Left ventricle myocardium inferior (tissue), 1 donor: ENCODE results near the gene KPNA1. TPM values are rescaled to one million over a fixed set of nuclear protein-coding genes. Genes with fewer than 3 reads are reported as not detected.
"Not testable (repeated sequence)": the region's sequence is repeated elsewhere in the genome, so short reads cannot be mapped to it uniquely, and the experiment has no call there.

Source experiments
- DNase-seq: peaks from one replicate; pipeline ENCODE4 v3.0.0-alpha.2; 2020
- H3K27ac ChIP-seq: fragments of 200-600 bp; replicated peaks from 2 replicates; pipeline ENCODE4 v1.8.0; 2021
- H3K27me3 ChIP-seq: fragments of 200-600 bp; 2 replicates; pipeline ENCODE4 v1.8.0; 2021; ENCODE audit warnings: low read depth
- H3K36me3 ChIP-seq: fragments of 200-600 bp; 2 replicates; pipeline ENCODE4 v1.8.0; 2021
- H3K4me1 ChIP-seq: fragments of 200-600 bp; 2 replicates; pipeline ENCODE4 v1.8.0; 2021
- H3K4me3 ChIP-seq: fragments of 200-600 bp; 2 replicates; pipeline ENCODE4 v1.8.0; 2021; ENCODE audit warnings: mild to moderate bottlenecking, moderate library complexity
- H3K9me3 ChIP-seq: fragments of 200-600 bp; replicated peaks from 2 replicates; pipeline ENCODE4 v1.8.0; 2021
- intact Hi-C: fragments of 100-400 bp; cut with micrococcal nuclease; formaldehyde crosslinking; loops from one replicate; pipeline ENCODE4 v1.11.0; 2022
- total RNA-seq: library from RNA; stranded (reverse); fragmentation: NEBNext Ultra II Directional; extraction: Animal tissue kit (Norgen Biotek cat#: 25700); gene quantifications from one replicate; pipeline ENCODE4 v1.2.1, GENCODE V29; 2021
- TF ChIP-seq, protein P1 (sequence below): fragments of 200-600 bp; IDR thresholded peaks from 2 replicates; pipeline ENCODE4 v1.8.0; 2021; ENCODE audit warnings: antibody characterized with exemption, mild to moderate bottlenecking, borderline replicate concordance
- donor health status: DM: no; HTN: yes; CAD: no; lungs with severe emphysema.

The KPNA1 gene
- total RNA-seq, 1 donor from 2014 or later: 64.9 TPM

DNA sequence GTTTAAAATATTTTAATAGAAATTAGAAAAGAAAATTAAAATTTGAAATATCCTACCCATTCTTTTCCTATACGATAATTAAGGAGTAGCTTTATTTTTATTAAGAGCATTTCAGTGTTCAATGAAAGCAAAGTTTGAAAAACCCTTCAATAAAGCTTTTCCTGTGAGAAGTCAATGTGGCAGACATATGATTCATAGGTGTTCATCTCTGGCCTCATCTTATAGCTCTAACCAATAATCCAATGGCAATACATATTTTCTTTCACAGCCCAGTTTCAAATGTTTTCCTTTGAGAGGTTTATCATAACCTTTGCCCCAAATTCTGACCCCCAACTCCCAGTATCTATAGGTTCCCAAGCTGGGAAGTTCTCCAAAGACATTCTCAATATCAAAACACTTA lies 8.3 kb downstream of the KPNA1 start:
- intact Hi-C loops: loop anchor here (10.0 kb wide), 1 partner anchor 112 kb away; no protein-coding TSS in a partner anchor
- no peaks in the 10 kb centered on the region for H3K27me3 ChIP-seq
- no peak overlapping the region for H3K4me3 ChIP-seq
- peaks cover 73% of the 10 kb centered on the region for H3K4me1 ChIP-seq
- no peak for DNase-seq
- TF ChIP-seq, protein P1, sequence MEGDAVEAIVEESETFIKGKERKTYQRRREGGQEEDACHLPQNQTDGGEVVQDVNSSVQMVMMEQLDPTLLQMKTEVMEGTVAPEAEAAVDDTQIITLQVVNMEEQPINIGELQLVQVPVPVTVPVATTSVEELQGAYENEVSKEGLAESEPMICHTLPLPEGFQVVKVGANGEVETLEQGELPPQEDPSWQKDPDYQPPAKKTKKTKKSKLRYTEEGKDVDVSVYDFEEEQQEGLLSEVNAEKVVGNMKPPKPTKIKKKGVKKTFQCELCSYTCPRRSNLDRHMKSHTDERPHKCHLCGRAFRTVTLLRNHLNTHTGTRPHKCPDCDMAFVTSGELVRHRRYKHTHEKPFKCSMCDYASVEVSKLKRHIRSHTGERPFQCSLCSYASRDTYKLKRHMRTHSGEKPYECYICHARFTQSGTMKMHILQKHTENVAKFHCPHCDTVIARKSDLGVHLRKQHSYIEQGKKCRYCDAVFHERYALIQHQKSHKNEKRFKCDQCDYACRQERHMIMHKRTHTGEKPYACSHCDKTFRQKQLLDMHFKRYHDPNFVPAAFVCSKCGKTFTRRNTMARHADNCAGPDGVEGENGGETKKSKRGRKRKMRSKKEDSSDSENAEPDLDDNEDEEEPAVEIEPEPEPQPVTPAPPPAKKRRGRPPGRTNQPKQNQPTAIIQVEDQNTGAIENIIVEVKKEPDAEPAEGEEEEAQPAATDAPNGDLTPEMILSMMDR: no peak
- no peak overlapping the region for H3K27ac ChIP-seq
- H3K9me3 ChIP-seq: peaks cover 8% of the 10 kb centered on the region
- no peaks in the 10 kb centered on the region for H3K36me3 ChIP-seq

DNA sequence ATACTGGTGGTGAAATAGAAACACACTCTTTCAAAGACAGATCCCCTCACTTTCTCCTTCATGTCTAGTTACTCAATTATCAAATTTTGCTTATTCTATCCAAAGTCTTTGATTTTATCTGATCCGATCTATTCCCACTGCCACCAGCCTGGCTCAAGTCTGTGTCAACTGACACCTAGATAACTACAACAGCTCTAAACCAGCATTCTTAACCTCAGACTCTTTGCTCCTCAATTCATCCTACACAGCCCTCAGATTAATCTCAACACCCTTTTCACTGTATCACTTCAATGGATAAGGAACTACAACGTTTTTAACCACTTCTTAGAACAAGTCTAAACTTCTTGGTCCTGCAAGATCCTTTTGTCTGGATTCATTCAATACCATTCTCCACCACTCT lies 9.1 kb downstream of the KPNA1 start:
- intact Hi-C loops: loop anchor here (10.0 kb wide), 1 partner anchor 111 kb away; no protein-coding TSS in a partner anchor
- no peaks in the 10 kb centered on the region for H3K27me3 ChIP-seq
- peaks cover 8% of the 10 kb centered on the region for H3K9me3 ChIP-seq
- DNase-seq: no peak
- TF ChIP-seq, protein P1: no peak
- no peaks in the 10 kb centered on the region for H3K36me3 ChIP-seq
- H3K4me1 ChIP-seq: peaks cover 70% of the 10 kb centered on the region
- no peak overlapping the region for H3K27ac ChIP-seq
- no peak overlapping the region for H3K4me3 ChIP-seq

DNA sequence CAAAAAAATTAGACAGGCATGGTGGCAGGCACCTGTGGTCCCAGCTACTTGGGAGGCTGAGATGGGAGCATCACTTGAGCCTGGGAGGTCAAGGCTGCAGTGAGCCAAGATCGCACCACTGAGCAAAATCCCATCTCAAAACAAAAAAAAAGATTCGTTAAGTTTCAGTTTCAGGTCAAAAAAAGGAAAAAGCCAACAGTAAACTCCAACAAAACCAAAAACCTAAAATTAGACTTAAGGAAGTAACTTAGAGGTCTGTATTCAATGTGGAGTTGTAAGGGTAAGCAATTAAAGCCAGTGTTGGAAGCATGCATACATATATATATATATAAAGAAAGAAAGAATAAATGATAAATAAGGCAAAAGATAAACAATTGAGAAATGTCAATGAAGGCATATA lies 11.8 kb downstream of the KPNA1 start:
- intact Hi-C loops: loop anchor here (10.0 kb wide), 1 partner anchor 108 kb away; no protein-coding TSS in a partner anchor
- no peaks in the 10 kb centered on the region for H3K36me3 ChIP-seq
- H3K9me3 ChIP-seq: no peaks in the 10 kb centered on the region
- TF ChIP-seq, protein P1: no peak
- no peak for DNase-seq
- H3K27me3 ChIP-seq: no peaks in the 10 kb centered on the region
- H3K27ac ChIP-seq: no peak overlapping the region
- H3K4me3 ChIP-seq: no peak overlapping the region
- H3K4me1 ChIP-seq: peaks cover 54% of the 10 kb centered on the region

GRCh38 chr3:122502139-122502538 lies 12.6 kb downstream of the KPNA1 start:
- H3K27ac ChIP-seq: no peak overlapping the region
- no peaks in the 10 kb centered on the region for H3K36me3 ChIP-seq
- DNase-seq: no peak
- TF ChIP-seq, protein P1: no peak
- H3K9me3 ChIP-seq: no peaks in the 10 kb centered on the region
- intact Hi-C loops: loop anchor here (10.0 kb wide), 1 partner anchor 107 kb away; no protein-coding TSS in a partner anchor
- H3K27me3 ChIP-seq: no peaks in the 10 kb centered on the region
- H3K4me3 ChIP-seq: no peak overlapping the region
- peaks cover 61% of the 10 kb centered on the region for H3K4me1 ChIP-seq

DNA sequence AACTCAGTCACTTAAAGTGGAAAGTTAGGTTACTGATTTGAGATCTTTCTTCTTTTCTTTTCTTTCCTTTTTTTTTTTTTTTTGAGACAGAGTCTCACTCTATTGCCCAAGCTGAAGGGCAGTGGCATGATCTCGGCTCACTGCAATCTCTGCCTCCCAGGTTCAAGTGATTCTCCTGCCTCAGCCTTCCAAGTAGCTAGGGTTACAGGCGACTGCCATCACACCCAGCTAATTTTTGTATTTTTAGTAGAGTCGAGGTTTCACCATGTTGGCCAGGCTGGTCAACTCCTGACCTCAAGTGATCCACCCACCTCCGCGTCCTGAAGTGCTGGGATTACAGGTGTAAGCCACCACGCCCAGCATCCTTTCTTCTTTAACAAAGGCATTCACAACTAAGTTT lies 13.8 kb downstream of the KPNA1 start:
- H3K27me3 ChIP-seq, H3K27ac ChIP-seq, H3K36me3 ChIP-seq, H3K4me3 ChIP-seq, H3K9me3 ChIP-seq, DNase-seq: not testable (repeated sequence)
- intact Hi-C loops: loop anchor here (10.0 kb wide), 1 partner anchor 106 kb away; no protein-coding TSS in a partner anchor
- peaks cover 52% of the 10 kb centered on the region for H3K4me1 ChIP-seq

- intact Hi-C loops: no loop called here
- Histone ChIP-seq H3K4me1 (peaks cover 33% of the 10 kb centered on the region), H3K4me3 (no peak overlapping the region), H3K27ac (no peak overlapping the region), H3K9me3 (no peaks in the 10 kb centered on the region), H3K36me3 (peaks cover 28% of the 10 kb centered on the region), H3K27me3 (no peaks in the 10 kb centered on the region)
- no peak for DNase-seq
- TF ChIP-seq, protein P1: no peak
Observed at GRCh38 chr3:122498152-122498551, 16.6 kb downstream of the KPNA1 start.
